GM21447 (cell line): ENCODE data around the gene CLDN2.
"Not testable (repeated sequence)": the region's sequence is repeated elsewhere in the genome, so short reads cannot be mapped to it uniquely, and the experiment has no call there.

Source experiments
- ATAC-seq: cut with Tn5 transposase; IDR thresholded peaks from one replicate; pipeline ENCODE4 v1.9.1; 2021; ENCODE audit not compliant: unreplicated experiment

CLDN2 gene

DNA sequence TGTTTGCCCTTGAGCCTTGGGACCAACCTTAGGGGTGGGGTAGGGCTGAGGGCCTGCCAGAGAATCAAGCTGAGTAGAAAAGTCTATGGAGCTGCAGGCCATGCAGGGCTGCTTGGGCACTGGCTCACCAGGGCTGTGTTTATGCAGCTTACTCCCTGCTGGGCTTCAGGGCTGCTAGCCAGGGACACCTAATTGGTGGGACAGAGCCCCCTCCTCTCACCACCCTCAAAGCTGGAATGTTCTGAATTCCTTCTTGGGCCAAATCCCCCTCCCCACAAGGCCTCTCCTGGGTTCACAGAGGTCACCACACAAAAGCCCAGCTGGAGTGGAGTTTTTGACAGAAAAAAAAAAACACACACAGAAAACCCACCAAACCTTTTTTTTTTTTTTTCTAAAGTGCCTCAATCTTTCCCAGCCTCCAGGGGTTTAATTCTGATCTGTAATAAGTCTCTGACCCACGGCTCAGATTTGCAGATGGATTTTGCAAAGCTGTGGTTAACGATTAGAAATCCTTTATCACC, at the start of gene CLDN2:
Gene CLDN2, plus strand, starts transcription at position 471 of the 521 bp plus-strand sequence. CDS start 7,827 bp downstream, outside the sequence.
- ATAC-seq = no peak

DNA sequence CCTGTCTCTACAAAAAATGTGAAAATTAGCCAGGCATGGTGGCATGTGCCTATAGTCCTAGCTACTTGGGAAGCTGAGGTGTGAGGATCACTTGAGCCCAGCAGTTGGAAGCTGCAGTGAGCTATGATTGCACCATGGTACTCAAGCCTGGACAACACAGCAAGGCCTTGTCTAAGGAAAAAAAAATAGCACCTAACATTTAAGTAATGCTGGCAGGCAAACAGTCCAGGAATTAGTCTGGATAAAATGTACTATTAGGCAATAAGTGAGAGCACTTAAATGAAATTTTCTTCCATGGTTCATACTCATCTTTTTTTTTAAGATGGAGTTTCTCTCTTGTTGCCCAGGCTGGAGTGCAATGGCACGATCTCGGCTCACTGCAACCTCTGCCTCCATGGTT, 47.4 kb upstream of the CLDN2 start:
- ATAC-seq = not testable (repeated sequence)

- ATAC-seq = no peak
Measured at GRCh38 chrX:106874075-106874474, 46.1 kb upstream of the CLDN2 start.

GRCh38 chrX:106875151-106875550, 45.1 kb upstream of the CLDN2 start:
- ATAC-seq = no peak

- ATAC-seq = no peak
Measured at GRCh38 chrX:106889468-106889867, 30.7 kb upstream of the CLDN2 start.

DNA sequence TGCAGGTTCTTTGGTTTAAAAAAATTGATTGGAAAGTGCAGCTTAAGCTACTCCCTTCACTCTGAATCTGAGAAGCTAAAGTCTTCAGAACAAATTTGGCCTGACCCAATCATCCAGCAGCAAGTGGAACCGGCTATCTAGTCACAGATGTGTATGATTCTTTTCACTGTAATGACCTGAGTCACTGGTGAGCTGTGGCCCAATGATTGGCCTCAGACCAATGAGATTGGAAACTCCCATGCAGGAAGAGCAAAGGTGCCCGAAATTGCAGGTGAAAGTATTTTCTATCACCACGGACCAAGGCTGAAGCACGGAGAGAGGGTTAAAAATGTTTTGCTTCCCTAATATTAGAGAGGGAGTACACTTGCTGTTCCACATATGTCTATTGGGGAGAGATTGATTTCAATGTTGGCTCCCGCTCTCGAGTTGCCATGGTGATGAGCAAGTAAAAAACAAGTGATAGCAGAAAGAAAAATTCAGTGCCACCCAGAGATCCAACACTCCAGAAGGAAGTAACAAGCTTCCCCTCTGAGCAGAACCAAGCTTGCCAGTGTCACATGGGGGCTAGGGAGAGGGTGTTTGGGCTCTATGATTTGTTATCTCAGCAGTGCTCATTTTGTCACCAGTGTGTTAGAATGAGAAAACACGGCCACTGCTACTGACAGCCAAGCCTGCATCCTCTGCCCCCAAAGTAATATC, 28.3 kb upstream of the CLDN2 start:
- ATAC-seq = no peak

- peak; percentile 51 for ATAC-seq
Measured at GRCh38 chrX:106894392-106894909, 25.8 kb upstream of the CLDN2 start.

DNA sequence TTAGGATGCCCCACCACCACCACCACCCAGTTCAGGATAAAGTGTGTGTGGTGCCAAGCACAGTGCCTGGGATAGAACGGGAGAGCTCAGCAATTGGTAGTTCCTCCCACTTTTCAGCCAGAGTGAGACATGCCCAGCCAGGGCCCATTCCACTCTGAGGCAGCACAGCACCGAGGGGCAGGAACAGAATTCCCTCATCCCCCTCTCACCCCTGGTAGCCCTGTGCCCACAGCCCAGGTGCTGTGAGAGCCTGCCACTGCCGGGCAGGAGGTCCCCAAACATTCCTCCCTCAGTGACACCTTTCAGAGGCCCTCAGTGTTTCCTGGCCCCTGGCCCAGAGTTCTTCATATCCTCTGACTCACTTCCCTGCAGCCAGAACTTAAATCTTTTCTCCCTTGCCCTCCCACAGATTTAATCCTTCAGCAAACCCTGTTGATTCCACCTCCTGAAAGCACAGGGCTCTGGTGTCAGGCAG, 25.2 kb upstream of the CLDN2 start:
- ATAC-seq = no peak

GRCh38 chrX:106897259-106897658, 22.9 kb upstream of the CLDN2 start:
- ATAC-seq = no peak

- no peak for ATAC-seq
Measured at GRCh38 chrX:106898462-106898861, 21.7 kb upstream of the CLDN2 start.

GRCh38 chrX:106899276-106899675, 20.9 kb upstream of the CLDN2 start:
- no peak for ATAC-seq

GRCh38 chrX:106899841-106900240, 20.4 kb upstream of the CLDN2 start:
- ATAC-seq = no peak

DNA sequence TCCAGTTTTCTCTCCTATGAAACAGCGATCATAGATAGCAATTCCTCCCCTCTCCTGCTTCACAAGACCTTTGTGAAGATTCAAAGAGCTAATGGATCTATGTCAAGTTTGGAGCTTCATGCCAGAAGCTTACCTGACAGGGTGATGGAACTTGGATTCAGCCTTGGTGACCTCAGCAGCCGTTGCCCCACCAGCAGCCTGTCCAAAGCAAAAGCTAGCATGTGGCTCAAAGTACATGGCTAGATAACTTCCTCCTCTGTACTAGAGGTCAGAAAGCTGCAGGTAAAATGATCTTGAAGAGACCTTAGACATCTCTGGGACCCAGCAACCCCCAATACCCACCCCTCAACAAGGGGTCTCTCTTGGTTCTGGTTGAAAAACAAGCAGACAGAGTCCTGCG, 18.9 kb upstream of the CLDN2 start:
- no peak for ATAC-seq

GRCh38 chrX:106901781-106902219, 18.4 kb upstream of the CLDN2 start:
- no peak for ATAC-seq

GRCh38 chrX:106902684-106903083, 17.5 kb upstream of the CLDN2 start:
- ATAC-seq = no peak

- ATAC-seq = no peak
Measured at GRCh38 chrX:106903291-106903824, 16.8 kb upstream of the CLDN2 start, which contains the start of gene RIPPLY1. RIPPLY1 (minus strand) TSS chrX:106903341; CDS start chrX:106903287, 54 bp downstream.

- ATAC-seq = no peak
Measured at GRCh38 chrX:106903856-106904528, 16.2 kb upstream of the CLDN2 start.

DNA sequence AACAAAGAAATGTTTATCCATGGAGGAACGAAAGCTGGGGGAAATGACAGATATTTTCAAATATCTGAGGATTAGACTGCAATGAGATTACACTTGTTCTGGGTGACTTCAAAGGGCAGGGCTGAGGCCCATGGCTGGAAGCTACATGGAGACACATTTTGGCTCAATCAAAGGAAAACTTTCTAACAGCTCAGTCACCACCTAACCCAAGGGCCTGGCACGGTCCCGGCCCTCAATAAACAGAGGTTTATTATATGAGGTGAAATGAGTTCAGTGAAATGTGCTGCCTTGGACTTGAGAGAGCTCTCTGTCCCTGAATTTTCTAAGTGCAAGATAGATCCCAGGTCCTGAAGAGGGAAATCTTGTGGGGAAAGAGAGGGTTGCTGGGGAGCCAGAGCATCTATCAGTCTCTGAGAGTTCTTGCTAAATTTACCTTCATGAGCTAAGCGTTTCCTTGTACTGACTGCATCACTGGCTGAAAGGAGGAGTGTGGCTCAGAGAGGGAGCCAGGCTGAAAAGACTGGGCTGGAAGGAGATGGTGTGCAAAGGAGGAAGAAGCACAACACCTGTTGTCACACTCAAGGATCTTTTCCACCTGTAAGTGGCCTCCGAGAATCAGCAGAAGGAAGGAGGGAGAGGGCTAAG, 15.0 kb upstream of the CLDN2 start:
- ATAC-seq = no peak

DNA sequence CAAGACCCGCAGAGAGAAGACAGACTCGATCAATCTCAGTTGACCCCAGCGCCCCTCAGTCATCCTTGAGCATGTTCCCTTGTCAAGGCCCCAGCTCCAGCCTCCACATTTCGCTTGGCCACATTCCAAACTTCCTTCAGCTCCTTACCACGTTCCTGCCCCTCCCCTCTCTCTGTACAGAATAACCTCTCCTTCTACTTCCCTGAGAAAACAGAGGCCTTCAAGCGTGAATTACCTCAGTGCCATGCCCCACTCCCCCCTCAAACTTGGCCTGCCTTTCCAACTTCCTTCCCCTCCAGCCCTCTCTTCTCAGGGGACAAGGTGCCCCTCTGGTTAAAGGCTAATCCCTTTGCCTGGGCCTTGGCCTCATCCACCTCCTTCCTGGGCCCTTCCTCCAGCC, 13.8 kb upstream of the CLDN2 start:
- ATAC-seq = no peak

DNA sequence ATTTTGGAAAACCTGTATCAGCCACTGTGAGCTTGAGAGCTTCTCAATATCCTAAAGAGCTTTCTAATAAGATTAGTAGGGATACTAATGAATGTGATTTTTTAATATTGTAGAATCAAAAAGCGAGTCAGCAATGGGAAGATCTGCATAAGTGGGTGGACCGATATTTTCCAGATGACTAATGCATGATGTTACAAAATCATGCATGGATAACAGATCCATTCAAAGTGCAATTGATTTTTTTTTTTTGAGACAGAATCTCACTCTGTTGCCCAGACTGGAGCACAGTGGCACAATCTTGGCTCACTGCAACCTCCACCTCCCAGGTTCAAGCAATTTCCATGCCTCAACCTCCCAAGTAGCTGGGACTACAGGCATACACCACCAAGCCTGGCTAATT, 7.3 kb upstream of the CLDN2 start:
- ATAC-seq = no peak
